HG03469 (cell line): ENCODE results near the gene TTLL3.
"Not testable (repeated sequence)": the region's sequence is repeated elsewhere in the genome, so short reads cannot be mapped to it uniquely, and the experiment has no call there.

Experiments
- ATAC-seq: cut with Tn5 transposase; IDR thresholded peaks from one replicate; pipeline ENCODE4 v1.9.1; 2021; ENCODE audit warnings: mild to moderate bottlenecking, moderate library complexity, moderate number of reproducible peaks; ENCODE audit not compliant: unreplicated experiment

TTLL3 gene

GRCh38 chr3:9864200-9864927 is 54.3 kb downstream of the TTLL3 start:
- no peak for ATAC-seq

GRCh38 chr3:9865125-9865637 is 55.1 kb downstream of the TTLL3 start:
- not testable (repeated sequence) for ATAC-seq

DNA sequence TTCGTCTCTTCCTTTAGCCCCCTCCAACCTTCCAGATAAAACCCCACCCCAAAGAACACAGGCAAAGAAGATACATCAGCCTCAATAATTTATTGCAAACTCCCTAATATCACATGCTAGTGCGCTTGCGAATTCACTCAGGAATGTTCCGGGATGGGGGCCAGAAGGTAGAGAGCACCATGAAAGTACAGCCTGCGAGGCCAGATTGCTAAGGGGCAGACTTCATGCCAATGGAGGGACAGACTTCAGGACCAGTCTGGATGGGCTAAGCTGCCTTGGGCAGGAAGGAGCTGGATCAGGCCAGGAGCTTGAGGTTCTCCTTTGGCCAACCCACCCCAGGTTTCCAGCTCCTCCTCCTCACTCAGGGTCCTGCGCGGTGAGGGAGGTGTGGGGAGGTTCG is 56.6 kb downstream of the TTLL3 start:
- no peak for ATAC-seq

- ATAC-seq: no peak
These were observed 57.0 kb downstream of the TTLL3 start for GRCh38 chr3:9867106-9867505.

- no peak for ATAC-seq
These were observed 59.9 kb downstream of the TTLL3 start for GRCh38 chr3:9869955-9870354.

DNA sequence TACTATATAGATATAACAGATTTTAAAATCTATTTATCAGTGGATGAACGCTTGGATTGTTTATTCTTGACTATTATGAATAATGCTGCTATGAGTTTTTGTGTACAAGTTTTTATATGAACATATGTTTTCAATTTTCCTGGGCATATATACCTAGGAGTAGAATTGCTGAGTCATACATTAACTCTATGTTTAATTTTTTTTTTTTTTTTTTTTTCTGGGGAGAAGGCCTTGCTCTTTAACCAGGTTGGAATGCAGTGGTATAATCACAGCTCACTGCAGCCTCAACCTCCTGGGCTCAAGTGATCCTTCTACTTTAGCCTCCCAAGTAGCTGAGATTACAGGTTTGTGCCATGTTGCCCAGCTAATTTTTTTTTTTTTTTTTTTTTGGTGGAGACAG is 60.9 kb downstream of the TTLL3 start:
- no peak for ATAC-seq

DNA sequence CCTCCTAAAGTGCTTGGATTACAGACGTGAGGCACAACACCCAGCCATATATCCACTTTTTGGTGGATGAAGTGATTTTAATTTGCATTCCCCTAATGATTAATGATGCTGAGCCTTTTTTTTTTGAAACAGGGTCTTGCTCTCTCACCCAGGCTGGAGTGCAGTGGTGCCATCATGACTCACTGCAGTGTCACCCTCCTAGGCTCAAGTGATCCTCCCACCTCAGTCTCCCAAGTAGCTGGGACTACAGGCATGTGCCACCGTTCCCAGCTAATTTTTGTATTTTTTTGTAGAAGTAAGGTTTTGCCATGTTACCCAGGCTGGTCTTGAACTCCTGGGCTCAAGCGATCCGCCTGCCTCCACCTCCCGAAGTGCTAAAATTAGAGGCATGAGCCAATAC is 62.0 kb downstream of the TTLL3 start:
- not testable (repeated sequence) for ATAC-seq

DNA sequence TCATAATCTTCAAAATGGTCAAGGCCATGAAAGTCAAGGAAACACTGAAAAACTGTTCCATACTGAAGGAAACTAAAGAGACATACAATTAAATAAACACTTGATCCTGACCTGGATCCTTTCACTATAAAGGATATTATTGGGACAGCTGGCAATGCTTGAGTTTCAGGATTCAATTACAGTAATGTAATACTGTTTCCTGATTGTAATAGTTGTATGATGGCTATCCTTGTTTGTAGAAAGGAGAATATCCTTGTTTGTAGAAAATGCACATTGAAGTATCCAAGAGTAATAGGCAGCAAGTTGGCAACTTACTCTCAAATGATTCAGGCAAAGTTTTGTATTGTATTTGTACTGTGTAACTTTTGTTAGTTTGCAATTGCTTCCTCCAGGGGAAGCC is 65.4 kb downstream of the TTLL3 start:
- no peak for ATAC-seq

DNA sequence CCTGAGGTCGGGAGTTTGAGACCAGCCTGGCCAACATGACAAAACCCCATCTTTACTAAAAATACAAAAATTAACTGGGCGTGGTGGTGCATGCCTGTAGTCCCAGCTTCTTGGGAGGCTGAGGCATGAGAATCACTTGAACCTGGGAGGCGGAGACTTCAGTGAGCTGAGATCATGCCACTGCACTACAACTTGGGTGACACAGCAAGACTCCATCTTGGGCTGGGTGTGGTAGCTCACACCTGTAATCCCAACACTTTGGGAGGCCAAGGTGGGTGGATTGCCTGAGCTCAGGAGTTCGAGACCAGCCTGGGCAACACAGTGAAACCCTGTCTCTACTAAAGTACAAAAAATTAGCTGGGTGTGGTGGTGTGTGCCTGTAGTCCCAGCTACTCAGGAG is 66.2 kb downstream of the TTLL3 start:
- not testable (repeated sequence) for ATAC-seq

- ATAC-seq: no peak
These were observed 66.9 kb downstream of the TTLL3 start for GRCh38 chr3:9876991-9877390.

GRCh38 chr3:9878700-9879099 is 68.6 kb downstream of the TTLL3 start:
- no peak for ATAC-seq

GRCh38 chr3:9879830-9880549 is 69.9 kb downstream of the TTLL3 start, which contains the start of gene CIDEC:
TSS of gene CIDEC (minus strand) at chr3:9880253. CDS start at chr3:9878486, 1,767 bp downstream.
- no peak for ATAC-seq

DNA sequence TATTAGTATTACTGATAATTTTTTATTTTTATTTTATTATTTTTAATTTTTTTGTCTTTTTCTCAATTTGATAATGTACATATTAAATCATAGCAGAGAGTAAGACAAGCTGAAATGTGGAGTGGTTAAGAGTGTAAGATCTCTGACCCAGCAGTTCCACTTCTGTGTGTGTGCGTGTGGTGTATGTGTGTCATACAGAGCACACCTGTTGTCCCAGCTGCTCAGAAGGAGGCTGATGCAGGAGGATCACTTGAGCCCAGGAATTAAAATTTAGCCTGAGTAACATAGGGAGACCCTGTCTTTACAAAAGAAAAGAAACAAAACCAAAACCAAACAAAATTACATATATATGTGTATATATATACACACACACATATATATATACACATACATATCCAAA is 71.4 kb downstream of the TTLL3 start:
- no peak for ATAC-seq

- no peak for ATAC-seq
These were observed 73.9 kb downstream of the TTLL3 start for GRCh38 chr3:9883706-9884554.

- no peak for ATAC-seq
These were observed 74.6 kb downstream of the TTLL3 start for GRCh38 chr3:9884555-9885165.
